ENCODE results near the gene DENND1A.

DENND1A gene

DNA sequence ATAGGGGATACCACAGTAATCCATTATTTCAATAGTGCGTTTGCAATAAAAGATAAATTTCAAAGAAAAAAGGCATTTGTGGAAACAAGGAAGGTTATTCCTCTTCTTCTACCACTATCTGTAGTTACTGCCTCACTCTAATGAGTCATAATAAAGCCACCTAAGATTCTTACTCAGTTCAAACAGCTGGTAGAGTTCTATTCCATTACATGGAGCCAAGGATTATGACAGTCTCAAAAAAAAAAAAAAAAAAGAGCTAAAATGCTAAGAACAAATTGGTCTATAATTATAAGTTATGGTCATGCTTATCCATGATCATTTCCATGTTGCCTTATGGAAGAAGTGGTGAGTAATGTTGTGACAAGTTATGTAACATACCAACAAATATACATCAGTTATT, 46.3 kb downstream of the DENND1A start:
- POLR2A ChIA-PET, result no interaction called here
- CTCF ChIA-PET, result interaction anchor here (1.6 kb wide), 1 partner anchor 13 kb away, joined by 3 read pairs; no protein-coding TSS in a partner anchor
- no peak for DNase-seq (ENCODE audit: extremely low spot score)
- TF ChIP-seq, protein P1, sequence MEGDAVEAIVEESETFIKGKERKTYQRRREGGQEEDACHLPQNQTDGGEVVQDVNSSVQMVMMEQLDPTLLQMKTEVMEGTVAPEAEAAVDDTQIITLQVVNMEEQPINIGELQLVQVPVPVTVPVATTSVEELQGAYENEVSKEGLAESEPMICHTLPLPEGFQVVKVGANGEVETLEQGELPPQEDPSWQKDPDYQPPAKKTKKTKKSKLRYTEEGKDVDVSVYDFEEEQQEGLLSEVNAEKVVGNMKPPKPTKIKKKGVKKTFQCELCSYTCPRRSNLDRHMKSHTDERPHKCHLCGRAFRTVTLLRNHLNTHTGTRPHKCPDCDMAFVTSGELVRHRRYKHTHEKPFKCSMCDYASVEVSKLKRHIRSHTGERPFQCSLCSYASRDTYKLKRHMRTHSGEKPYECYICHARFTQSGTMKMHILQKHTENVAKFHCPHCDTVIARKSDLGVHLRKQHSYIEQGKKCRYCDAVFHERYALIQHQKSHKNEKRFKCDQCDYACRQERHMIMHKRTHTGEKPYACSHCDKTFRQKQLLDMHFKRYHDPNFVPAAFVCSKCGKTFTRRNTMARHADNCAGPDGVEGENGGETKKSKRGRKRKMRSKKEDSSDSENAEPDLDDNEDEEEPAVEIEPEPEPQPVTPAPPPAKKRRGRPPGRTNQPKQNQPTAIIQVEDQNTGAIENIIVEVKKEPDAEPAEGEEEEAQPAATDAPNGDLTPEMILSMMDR (IDR thresholded peaks at IDR 0.05; ENCODE audit: control extremely low read depth, extremely low read depth, low read depth, missing control alignments), result no peak

DNA sequence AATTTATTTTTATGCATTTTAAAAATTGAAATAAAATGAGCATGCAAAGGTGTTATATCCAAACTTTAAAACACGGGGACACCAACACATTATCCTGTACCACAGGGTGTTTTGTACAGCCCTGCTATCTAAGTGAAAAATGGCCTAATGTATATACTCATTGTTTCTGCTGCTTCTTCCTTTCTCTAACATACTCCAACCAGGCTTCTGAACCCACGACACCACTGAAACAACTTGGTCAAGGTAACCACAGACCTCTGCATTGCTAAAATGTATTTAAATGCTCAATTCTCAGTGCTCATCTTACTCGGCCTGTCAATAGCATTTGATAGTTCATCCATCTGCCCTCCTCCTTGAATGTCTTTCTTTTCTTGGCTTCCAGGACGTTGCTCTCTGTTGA, 48.3 kb downstream of the DENND1A start:
- TF ChIP-seq, protein P1 (IDR thresholded peaks at IDR 0.05; ENCODE audit: control extremely low read depth, extremely low read depth, low read depth, missing control alignments), result no peak
- ChIA-PET POLR2A (no interaction called here), CTCF (interaction anchor here (0.8 to 1.1 kb wide), 2 partner anchors 9 to 18 kb away, joined by 3 to 4 read pairs; no protein-coding TSS in a partner anchor)
- no peak for DNase-seq (ENCODE audit: extremely low spot score)

DNA sequence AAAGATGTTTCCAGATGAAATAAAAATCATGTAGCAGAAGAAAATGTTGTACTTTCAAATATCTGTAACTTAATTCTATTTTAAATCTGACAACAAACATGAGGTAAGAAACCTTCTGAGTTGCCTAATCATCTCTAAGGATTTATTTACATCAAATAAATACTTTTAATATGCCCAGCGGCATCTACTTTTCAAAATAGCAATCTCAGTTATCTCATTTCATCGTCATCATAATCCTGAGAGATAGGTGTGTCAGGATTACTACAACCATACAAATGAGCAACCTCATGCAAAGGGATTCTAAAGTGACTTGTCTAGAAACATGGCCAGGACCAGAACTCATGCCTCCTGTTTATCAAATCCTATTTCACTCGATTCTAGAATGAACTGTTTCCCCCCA, 49.5 kb downstream of the DENND1A start:
- ChIA-PET CTCF (no interaction called here), POLR2A (no interaction called here)
- no peak for DNase-seq (ENCODE audit: extremely low spot score)
- TF ChIP-seq, protein P1 (IDR thresholded peaks at IDR 0.05; ENCODE audit: control extremely low read depth, extremely low read depth, low read depth, missing control alignments), result no peak

DNA sequence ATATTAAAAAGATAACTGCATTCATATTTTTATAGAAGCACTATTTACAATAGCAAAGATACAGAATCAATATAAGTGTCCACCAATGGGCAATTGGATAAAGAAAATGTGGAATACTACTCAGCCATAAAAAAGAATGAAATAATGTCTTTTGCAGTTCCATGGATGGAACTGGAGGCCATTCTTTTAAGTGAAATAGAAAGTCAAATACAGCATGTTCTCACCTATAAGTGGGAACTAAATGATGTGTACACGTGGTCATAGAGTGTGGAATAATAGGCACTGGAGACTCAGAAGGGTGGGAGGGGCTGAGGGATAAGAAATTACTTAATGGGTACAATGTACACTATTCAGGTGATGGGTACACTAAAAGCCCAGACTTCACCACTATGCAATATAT, 53.2 kb downstream of the DENND1A start:
- ChIA-PET CTCF (no interaction called here), POLR2A (no interaction called here)
- TF ChIP-seq, protein P1 (IDR thresholded peaks at IDR 0.05; ENCODE audit: control extremely low read depth, extremely low read depth, low read depth, missing control alignments), result no peak
- DNase-seq (ENCODE audit: extremely low spot score), result no peak

- TF ChIP-seq, protein P1 (IDR thresholded peaks at IDR 0.05; ENCODE audit: control extremely low read depth, extremely low read depth, low read depth, missing control alignments), result no peak
- ChIA-PET POLR2A (no interaction called here), CTCF (interaction anchor here (1.0 to 3.1 kb wide), 4 partner anchors 9 to 24 kb away, joined by 3 to 9 read pairs (median 3); no protein-coding TSS in a partner anchor)
- DNase-seq (ENCODE audit: extremely low spot score), result no peak
Observed at GRCh38 chr9:123872710-123873109, 57.2 kb downstream of the DENND1A start.

GRCh38 chr9:123871781-123872180, 58.1 kb downstream of the DENND1A start:
- ChIA-PET CTCF (interaction anchor here (1.0 to 3.1 kb wide), 7 partner anchors 10 to 36 kb away, joined by 3 to 9 read pairs (median 4); no protein-coding TSS in a partner anchor), POLR2A (no interaction called here)
- DNase-seq (ENCODE audit: extremely low spot score), result no peak
- TF ChIP-seq, protein P1 (IDR thresholded peaks at IDR 0.05; ENCODE audit: control extremely low read depth, extremely low read depth, low read depth, missing control alignments), result no peak

Measured in GM10248 (cell line).